WI38 (cell line): ENCODE results near the gene SIKE1.
"Not testable (repeated sequence)": the region's sequence is repeated elsewhere in the genome, so short reads cannot be mapped to it uniquely, and the experiment has no call there.

Experiments used
- H3K4me3 ChIP-seq: 2 replicates; pipeline ENCODE4 v1.5.1; 2011; ENCODE audit warnings: low read depth, mild to moderate bottlenecking, control low read depth, low read length
- TF ChIP-seq, protein P1 (sequence below): IDR thresholded peaks from 2 replicates; pipeline ENCODE4 v1.5.1; 2012; ENCODE audit warnings: low read depth, mild to moderate bottlenecking, control low read depth, low read length

Gene SIKE1

DNA sequence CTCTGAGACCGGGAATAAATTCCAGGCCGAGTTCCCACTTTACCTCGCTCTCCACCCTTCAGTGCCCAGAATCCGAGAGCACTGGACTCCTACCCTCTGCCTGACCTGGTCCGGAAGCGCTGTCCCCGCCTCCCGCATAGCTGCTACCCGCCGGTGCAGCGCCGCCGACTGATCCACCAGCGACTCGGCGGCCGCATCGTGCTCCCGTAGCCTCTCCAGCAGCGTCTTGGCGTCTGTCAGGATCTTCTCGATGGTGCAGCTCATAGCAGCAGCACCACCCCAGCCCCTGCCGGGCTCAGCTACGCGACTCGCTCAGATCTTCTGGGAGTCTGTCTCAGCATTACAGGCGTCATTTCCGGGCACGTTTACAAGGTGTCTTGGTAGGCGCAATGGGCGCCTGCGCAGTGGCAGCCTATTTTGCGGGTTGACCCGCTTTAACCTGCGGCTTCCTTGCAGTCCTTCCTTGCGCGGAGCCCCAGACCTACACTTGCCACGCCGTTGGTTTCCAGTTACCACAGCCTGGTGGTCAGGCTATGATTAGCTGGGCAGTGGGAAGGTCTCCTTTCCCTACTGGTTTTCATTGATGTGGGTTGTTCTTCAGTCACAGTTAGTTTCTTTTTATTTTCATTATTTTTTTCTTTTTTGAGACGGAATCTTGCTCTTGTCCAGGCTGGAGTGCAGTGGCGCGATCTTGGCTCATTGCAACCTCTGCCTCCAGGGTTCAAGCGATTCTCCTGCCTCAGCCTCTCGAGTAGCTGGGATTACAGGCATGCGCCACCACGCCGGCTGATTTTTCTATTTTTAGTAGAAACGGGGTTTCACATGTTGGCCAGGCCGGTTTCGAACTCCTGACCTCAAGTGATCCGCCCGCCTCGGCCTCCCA is at the start of gene SIKE1:
Gene SIKE1, minus strand, starts transcription at position 342 of the 883 bp plus-strand sequence. Its CDS starts 78 bp downstream, at position 264.
- peak within 1 kb of the TSS; percentile 95 for H3K4me3 ChIP-seq
- TF ChIP-seq, protein P1, sequence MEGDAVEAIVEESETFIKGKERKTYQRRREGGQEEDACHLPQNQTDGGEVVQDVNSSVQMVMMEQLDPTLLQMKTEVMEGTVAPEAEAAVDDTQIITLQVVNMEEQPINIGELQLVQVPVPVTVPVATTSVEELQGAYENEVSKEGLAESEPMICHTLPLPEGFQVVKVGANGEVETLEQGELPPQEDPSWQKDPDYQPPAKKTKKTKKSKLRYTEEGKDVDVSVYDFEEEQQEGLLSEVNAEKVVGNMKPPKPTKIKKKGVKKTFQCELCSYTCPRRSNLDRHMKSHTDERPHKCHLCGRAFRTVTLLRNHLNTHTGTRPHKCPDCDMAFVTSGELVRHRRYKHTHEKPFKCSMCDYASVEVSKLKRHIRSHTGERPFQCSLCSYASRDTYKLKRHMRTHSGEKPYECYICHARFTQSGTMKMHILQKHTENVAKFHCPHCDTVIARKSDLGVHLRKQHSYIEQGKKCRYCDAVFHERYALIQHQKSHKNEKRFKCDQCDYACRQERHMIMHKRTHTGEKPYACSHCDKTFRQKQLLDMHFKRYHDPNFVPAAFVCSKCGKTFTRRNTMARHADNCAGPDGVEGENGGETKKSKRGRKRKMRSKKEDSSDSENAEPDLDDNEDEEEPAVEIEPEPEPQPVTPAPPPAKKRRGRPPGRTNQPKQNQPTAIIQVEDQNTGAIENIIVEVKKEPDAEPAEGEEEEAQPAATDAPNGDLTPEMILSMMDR, result no peak

DNA sequence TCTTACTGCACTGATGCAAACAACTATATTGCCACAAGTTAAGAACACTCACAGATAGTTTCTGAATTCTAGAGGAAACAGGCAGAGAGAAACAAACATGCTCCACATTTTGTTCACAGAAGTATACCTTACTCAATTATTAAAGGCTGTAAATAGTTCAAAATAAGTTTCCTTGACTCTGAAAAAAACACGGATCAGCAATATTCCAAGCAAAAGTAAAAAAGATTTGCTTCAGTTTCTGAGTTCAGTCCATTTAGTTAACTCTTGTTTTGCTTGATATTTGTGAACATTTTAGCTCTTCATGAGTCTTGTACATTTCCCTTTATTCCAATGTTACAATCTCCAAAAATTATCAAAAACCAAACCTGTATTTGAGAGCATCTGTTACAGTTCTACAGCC is 49.6 kb upstream of the SIKE1 start:
- not testable (repeated sequence) for H3K4me3 ChIP-seq

DNA sequence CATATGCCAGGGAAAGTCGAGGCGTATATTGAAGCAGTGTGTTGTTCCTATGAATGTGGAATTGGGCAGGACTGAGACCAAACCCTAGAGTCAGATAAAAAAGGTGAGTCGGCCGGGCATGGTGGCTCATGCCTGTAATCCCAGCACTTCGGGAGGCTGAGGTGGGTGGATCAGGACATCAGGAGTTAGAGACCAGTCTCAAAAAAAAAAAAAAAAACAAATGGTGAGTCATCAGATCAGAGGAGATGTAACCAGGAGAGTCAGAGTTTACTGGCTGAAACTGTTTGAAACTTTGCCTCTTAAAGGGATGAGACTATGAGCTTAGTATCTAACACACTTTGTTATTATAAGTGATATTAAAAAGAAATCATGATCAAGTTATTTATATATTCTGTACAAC is 47.8 kb upstream of the SIKE1 start:
- H3K4me3 ChIP-seq, result no peak overlapping the region
- TF ChIP-seq, protein P1, result no peak

DNA sequence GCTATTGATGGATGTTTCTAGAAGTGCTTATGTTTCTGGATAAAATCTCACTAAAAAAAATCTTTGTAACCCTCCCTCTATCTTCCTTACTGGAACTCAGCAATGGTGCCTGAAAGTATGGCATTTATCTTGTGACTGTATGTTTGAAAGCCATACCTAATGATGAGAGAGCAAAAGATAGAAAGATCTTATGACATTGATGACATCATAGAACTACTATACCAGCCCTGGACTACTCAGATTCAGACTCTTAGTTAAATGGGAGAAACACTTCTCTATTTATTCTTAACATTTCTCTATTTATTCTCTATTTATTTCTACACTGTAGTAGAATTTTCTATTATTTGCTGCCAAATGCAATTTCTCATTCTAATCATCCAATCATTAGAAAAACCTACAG is 41.5 kb upstream of the SIKE1 start:
- TF ChIP-seq, protein P1, result no peak
- no peak overlapping the region for H3K4me3 ChIP-seq

DNA sequence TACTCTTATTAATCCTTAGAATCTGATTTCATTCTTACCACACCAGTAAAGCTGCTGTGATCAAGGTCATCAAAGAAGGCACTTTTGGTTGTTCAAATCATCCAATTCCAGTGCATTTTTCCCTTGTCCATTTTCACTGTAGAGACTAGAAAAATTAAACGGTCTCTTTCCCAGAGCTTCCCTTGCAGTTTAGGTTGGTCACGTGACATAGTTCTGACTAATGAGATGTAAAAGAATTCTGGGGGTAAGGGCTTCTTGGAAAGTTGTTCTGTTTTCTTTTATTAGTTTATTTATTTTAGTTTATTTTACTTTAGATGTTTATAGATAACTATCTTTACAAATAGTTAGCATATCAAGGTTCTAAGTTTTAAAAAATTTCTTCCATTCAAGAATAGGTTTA is 39.9 kb upstream of the SIKE1 start:
- TF ChIP-seq, protein P1, result no peak
- no peak overlapping the region for H3K4me3 ChIP-seq

DNA sequence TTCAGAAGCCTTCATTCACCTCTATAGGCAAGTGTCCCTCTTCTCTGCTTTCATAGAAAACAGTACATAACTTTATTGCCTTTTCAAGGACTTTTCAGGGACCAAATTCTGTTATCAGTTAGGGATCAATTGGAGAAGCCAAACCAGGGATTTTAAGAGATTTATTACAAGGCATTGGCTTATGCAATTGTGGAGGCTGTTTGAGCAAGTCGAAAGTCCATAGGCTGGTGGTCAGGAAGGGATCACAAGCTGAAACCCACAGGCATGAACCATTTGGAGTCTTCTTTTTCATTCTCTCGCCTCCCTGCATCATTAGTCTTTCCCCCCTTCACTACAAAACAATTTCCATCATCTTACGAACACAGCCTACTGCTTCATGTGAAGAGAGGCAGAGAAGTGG is 39.4 kb upstream of the SIKE1 start:
- H3K4me3 ChIP-seq, result no peak overlapping the region
- TF ChIP-seq, protein P1, result no peak

DNA sequence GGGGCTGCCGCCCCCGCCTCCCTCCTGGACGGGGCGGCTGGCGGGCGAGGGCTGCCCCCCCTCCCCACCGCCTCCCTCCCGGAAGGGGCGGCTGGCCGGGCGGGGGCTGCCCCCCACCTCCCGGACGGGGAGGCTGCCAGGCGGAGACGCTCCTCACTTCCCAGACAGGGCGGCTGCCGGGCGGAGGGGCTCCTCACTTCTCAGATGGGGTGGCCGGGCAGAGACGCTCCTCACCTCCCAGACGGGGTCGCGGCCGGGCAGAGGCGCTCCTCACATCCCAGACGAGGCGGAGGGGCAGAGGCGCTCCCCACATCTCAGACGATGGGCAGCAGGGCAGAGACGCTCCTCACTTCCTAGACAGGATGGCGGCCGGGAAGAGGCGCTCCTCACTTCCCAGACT is 24.0 kb upstream of the SIKE1 start:
- not testable (repeated sequence) for H3K4me3 ChIP-seq

DNA sequence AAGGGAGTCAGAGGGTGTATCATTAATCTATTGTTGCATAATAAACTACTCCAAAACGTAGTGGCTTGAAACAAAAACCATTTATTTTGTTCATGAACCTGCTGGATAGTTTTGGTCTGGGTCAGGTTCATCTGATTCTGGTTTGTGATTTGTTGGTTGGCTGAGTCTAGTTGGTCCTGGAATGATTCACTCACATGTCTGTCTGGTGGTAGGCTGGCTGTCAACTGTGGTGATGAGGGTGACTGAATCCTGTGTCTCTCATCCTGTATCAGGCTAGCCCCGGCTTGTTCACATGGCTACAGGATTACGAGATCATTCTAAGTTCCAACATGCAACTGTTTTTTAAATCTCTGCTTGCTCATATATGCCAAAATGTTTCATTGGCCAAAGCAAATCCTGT is 22.5 kb upstream of the SIKE1 start:
- TF ChIP-seq, protein P1, result no peak
- H3K4me3 ChIP-seq, result no peak overlapping the region
